GM18519 (cell line): Measurements from ENCODE around the gene CATSPERE.
A peak's percentile ranks its signal among the peaks of the same experiment; 100 is the strongest.
"Not testable (repeated sequence)": the region's sequence is repeated elsewhere in the genome, so short reads cannot be mapped to it uniquely, and the experiment has no call there.

Experiments
- ATAC-seq: cut with Tn5 transposase; IDR thresholded peaks from one replicate; pipeline ENCODE4 v1.9.1; 2021; ENCODE audit warnings: mild to moderate bottlenecking, moderate library complexity; ENCODE audit not compliant: unreplicated experiment, low FRiP score

The CATSPERE gene

GRCh38 chr1:244448279-244449036, 12.6 kb upstream of the CATSPERE start:
- no peak for ATAC-seq

GRCh38 chr1:244449936-244450508, 11.1 kb upstream of the CATSPERE start:
- no peak for ATAC-seq

GRCh38 chr1:244450597-244451538, 10.2 kb upstream of the CATSPERE start:
- ATAC-seq, result no peak

- ATAC-seq, result no peak
Observed at GRCh38 chr1:244451539-244451950, 9.5 kb upstream of the CATSPERE start, which contains the start of gene ADSS2. Gene ADSS2 (minus strand): TSS chr1:244451909. CDS start chr1:244451817, 92 bp downstream.

- ATAC-seq, result peak; percentile 88
Observed at GRCh38 chr1:244451951-244452795, 8.9 kb upstream of the CATSPERE start.

- ATAC-seq, result no peak
Observed at GRCh38 chr1:244454412-244454811, 6.7 kb upstream of the CATSPERE start.

- no peak for ATAC-seq
Observed at GRCh38 chr1:244456586-244456985, 4.5 kb upstream of the CATSPERE start.

GRCh38 chr1:244458781-244459180, 2.3 kb upstream of the CATSPERE start:
- no peak for ATAC-seq

- no peak for ATAC-seq
Observed at GRCh38 chr1:244460197-244460596, 876 bp upstream of the CATSPERE start.

GRCh38 chr1:244466724-244467123, 5.7 kb downstream of the CATSPERE start:
- ATAC-seq, result no peak

GRCh38 chr1:244473059-244473605, 12.1 kb downstream of the CATSPERE start:
- ATAC-seq, result no peak

- ATAC-seq, result not testable (repeated sequence)
Observed at GRCh38 chr1:244484971-244485370, 23.9 kb downstream of the CATSPERE start.

GRCh38 chr1:244494653-244495052, 33.6 kb downstream of the CATSPERE start:
- ATAC-seq, result no peak

- ATAC-seq, result no peak
Observed at GRCh38 chr1:244496186-244496585, 35.1 kb downstream of the CATSPERE start.

GRCh38 chr1:244497805-244498204, 36.7 kb downstream of the CATSPERE start:
- no peak for ATAC-seq

GRCh38 chr1:244499484-244499883, 38.4 kb downstream of the CATSPERE start:
- not testable (repeated sequence) for ATAC-seq

GRCh38 chr1:244500515-244500914, 39.4 kb downstream of the CATSPERE start:
- ATAC-seq, result not testable (repeated sequence)

- ATAC-seq, result no peak
Observed at GRCh38 chr1:244502630-244503029, 41.6 kb downstream of the CATSPERE start.

- ATAC-seq, result no peak
Observed at GRCh38 chr1:244513493-244513892, 52.4 kb downstream of the CATSPERE start.

GRCh38 chr1:244515680-244516079, 54.6 kb downstream of the CATSPERE start:
- no peak for ATAC-seq
